Common myeloid progenitor, CD34-positive (primary cell): ENCODE measurements around the gene CCR7.
A peak's percentile ranks its signal among the peaks of the same experiment; 100 is the strongest.
"Not testable (repeated sequence)": the region's sequence is repeated elsewhere in the genome, so short reads cannot be mapped to it uniquely, and the experiment has no call there.

Source experiments
- CTCF ChIA-PET: fragments of 350-600 bp; sonication (Branson Sonifier 250); formaldehyde crosslinking; loops from one replicate; lab custom pipeline; 2021; ENCODE audit warnings: antibody characterized with exemption; lab: Charles Lee
- POLR2A ChIA-PET: fragments of 350-600 bp; sonication (Branson Sonifier 250); formaldehyde crosslinking; loops from one replicate; lab custom pipeline; 2021; ENCODE audit warnings: antibody characterized with exemption; lab: Charles Lee
- DNase-seq, 3 donors: peaks; one replicate each; pipeline versions ENCODE4 v3.0.0 to v3.0.0-alpha.2; 2013
- H3K27ac ChIP-seq, 2 experiments: 1 replicate in 1 of 2; 2 replicates in 1 of 2; pipeline ENCODE4 v1.7.0; 2013; ENCODE audit warnings: inconsistent platforms in 2 of 2, low read length in 2 of 2, mild to moderate bottlenecking in 2 of 2, low read depth in 1 of 2, moderate library complexity in 1 of 2; ENCODE audit not compliant: severe bottlenecking in 2 of 2, insufficient read depth in 1 of 2, poor library complexity in 1 of 2
- H3K27me3 ChIP-seq, 5 experiments: replicated peaks in 2 of 5; 1 replicate in 3 of 5; 2 replicates in 2 of 5; pipeline versions ENCODE4 v1.6.1 to v1.7.0; 2013; ENCODE audit warnings: low read length in 4 of 5, mild to moderate bottlenecking in 2 of 5, moderate library complexity in 2 of 5, inconsistent platforms in 1 of 5; ENCODE audit not compliant: insufficient read depth in 5 of 5, control insufficient read depth in 4 of 5
- H3K36me3 ChIP-seq, 4 experiments: 1 replicate in 2 of 4; 2 replicates in 2 of 4; pipeline versions ENCODE4 v1.6.1 to v1.7.0; 2013; ENCODE audit warnings: low read length in 3 of 4, control low read depth in 1 of 4, mild to moderate bottlenecking in 1 of 4; ENCODE audit not compliant: control insufficient read depth in 4 of 4, insufficient read depth in 4 of 4
- H3K4me1 ChIP-seq, 4 experiments: 1 replicate in 3 of 4; 2 replicates in 1 of 4; pipeline versions ENCODE4 v1.6.1 to v1.7.1; 2013; ENCODE audit warnings: low read length in 3 of 4, mild to moderate bottlenecking in 3 of 4, control low read depth in 1 of 4, inconsistent platforms in 1 of 4, moderate library complexity in 1 of 4; ENCODE audit not compliant: control insufficient read depth in 4 of 4, insufficient read depth in 4 of 4; ENCODE audit errors: control extremely low read depth in 1 of 4
- H3K4me3 ChIP-seq, 7 experiments: 1 replicate in 4 of 7; 2 replicates in 3 of 7; pipeline versions ENCODE4 v1.5.1 to v1.7.0; 2013; ENCODE audit warnings: mild to moderate bottlenecking in 7 of 7, low read length in 6 of 7, moderate library complexity in 6 of 7, inconsistent platforms in 2 of 7, low read depth in 2 of 7, control low read depth in 1 of 7; ENCODE audit not compliant: insufficient read depth in 4 of 7, control insufficient read depth in 1 of 7; ENCODE audit errors: extremely low read depth in 1 of 7
- H3K9me3 ChIP-seq, 5 experiments: 1 replicate in 4 of 5; 2 replicates in 1 of 5; pipeline versions ENCODE4 v1.6.1 to v1.7.1; 2013; ENCODE audit warnings: low read length in 4 of 5, mild to moderate bottlenecking in 2 of 5, inconsistent platforms in 1 of 5, low read depth in 1 of 5, moderate library complexity in 1 of 5; ENCODE audit not compliant: control insufficient read depth in 4 of 5, insufficient read depth in 2 of 5; ENCODE audit errors: control extremely low read depth in 1 of 5
- WGBS: methylation state at CpG from one replicate; pipeline ENCODE4 v1.1.5; 2013; ENCODE audit not compliant: insufficient coverage; 5-methylcytosine and 5-hydroxymethylcytosine counted together

CCR7 gene

GRCh38 chr17:40572245-40572993 is 7.1 kb upstream of the CCR7 start:
- H3K27ac ChIP-seq, H3K4me1 ChIP-seq, H3K36me3 ChIP-seq, DNase-seq, CTCF ChIA-PET, H3K4me3 ChIP-seq, H3K27me3 ChIP-seq, POLR2A ChIA-PET: not testable (repeated sequence)
- H3K9me3 ChIP-seq: peaks cover 0 to 13% (median 5%) of the 10 kb centered on the region in 5 experiments
- 89% methylated on average over 1 of the region's 3 CpGs for WGBS

GRCh38 chr17:40568074-40568836 is 3.0 kb upstream of the CCR7 start:
- Histone ChIP-seq H3K9me3 (peaks cover 0 to 5% (median 3%) of the 10 kb centered on the region in 5 experiments), H3K4me3 (no peak overlapping the region), H3K36me3 (no peaks in the 10 kb centered on the region), H3K27ac (no peak overlapping the region), H3K27me3 (peaks cover 0 to 2% (median 0%) of the 10 kb centered on the region in 5 experiments), H3K4me1 (peaks cover 9 to 31% (median 19%) of the 10 kb centered on the region in 4 experiments)
- CTCF ChIA-PET: interaction anchor here (1.2 to 3.0 kb wide), 3 partner anchors 9 to 33 kb away, joined by 4 to 9 read pairs (median 6); no protein-coding TSS in a partner anchor
- POLR2A ChIA-PET: no interaction called here
- no peak for DNase-seq
- WGBS: 81% methylated on average over 7 of the region's 7 CpGs

DNA sequence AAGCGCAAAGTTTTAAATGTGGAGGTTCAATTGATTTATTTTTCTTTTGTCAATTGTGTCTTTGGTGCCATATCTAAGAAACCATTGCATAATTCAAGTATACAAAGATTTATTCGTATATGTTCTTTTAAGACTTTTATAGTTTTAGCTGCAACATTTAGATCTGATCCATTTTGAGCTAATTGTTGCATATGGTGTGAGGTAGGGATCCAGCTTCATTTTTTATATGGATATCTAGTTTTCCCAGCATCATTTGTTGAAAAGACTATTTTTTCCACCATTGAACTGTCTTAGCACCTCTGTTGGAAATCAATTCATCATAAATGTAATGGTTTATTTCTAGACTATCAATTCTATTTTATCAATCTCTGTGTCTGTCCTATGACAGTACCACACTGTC is 2.1 kb upstream of the CCR7 start:
- H3K27ac ChIP-seq: no peak overlapping the region
- DNase-seq: peak in 1 of 3 donors; percentile 21
- CTCF ChIA-PET: interaction anchor here (1.2 to 3.0 kb wide), 3 partner anchors 10 to 32 kb away, joined by 4 to 9 read pairs (median 6); no protein-coding TSS in a partner anchor

DNA sequence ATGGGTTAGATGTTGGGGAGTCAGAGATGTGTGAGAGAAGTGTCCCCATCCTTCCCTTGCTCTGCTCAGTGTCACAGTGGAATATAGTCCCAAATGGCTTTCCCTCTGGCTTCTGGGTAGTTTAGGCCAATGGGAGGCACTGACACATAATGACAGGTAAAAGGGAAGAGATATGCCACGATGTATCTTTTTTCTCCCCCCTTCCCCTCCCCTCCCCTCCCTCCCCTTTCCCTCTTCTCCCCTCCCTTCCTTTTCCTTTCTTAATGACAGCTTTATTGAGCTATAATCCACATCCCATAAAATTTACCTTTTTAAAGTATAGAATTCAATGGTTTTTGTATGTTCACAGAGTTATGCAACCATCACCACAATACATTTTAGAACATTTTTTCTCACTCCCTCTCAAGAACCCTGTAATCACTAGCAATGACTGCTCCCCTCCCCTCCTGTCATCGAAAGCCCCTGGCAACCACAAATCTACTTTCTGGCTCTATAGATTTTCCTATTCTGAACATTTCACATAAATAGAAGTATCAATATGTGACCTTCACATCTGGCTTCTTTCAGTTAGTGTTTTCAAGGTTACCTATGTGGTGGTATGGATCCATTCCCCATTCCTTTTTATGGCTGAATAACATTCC is 617 bp upstream of the CCR7 start:
- whole genome bisulfite sequencing: 50% methylated on average over 1 of the region's 2 CpGs
- DNase-seq: peak in 1 of 3 donors; percentile 38
- POLR2A ChIA-PET: no interaction called here
- Histone ChIP-seq H3K27me3 (peaks cover 0 to 4% (median 0%) of the 10 kb centered on the region in 5 experiments), H3K4me1 (peaks cover 9 to 39% (median 22%) of the 10 kb centered on the region in 4 experiments), H3K36me3 (no peaks in the 10 kb centered on the region), H3K27ac (no peak overlapping the region), H3K4me3 (peak overlapping the region in 2 of 7 experiments; percentile 38 to 57), H3K9me3 (peaks cover 0 to 4% (median 1%) of the 10 kb centered on the region in 5 experiments)
- CTCF ChIA-PET: no interaction called here

More for the DNA sequence above, 2.1 kb upstream of the CCR7 start:
- H3K27me3 ChIP-seq: peaks cover 0 to 2% (median 0%) of the 10 kb centered on the region in 5 experiments
- POLR2A ChIA-PET: no interaction called here
- no peak overlapping the region for H3K4me3 ChIP-seq
- H3K4me1 ChIP-seq: peaks cover 9 to 31% (median 19%) of the 10 kb centered on the region in 4 experiments
- no CpG with 5 or more reads among the region's 2 CpGs for WGBS
- peaks cover 0 to 5% (median 1%) of the 10 kb centered on the region in 5 experiments for H3K9me3 ChIP-seq
- no peaks in the 10 kb centered on the region for H3K36me3 ChIP-seq

- Histone ChIP-seq H3K36me3 (no peaks in the 10 kb centered on the region), H3K9me3 (peaks cover 0 to 3% (median 0%) of the 10 kb centered on the region in 5 experiments), H3K4me1 (peaks cover 14 to 55% (median 37%) of the 10 kb centered on the region in 4 experiments), H3K4me3 (peak overlapping the region in 2 of 7 experiments; percentile 23 to 43), H3K27ac (no peak overlapping the region), H3K27me3 (peaks cover 0 to 4% (median 0%) of the 10 kb centered on the region in 5 experiments)
- ChIA-PET CTCF (interaction anchor here (0.8 to 21.4 kb wide), 11 partner anchors 8 to 149 kb away, joined by 3 to 401 read pairs (median 3); no protein-coding TSS in a partner anchor), POLR2A (interaction anchor here (2.4 kb wide), 1 partner anchor 18 kb away, joined by 17 read pairs; no protein-coding TSS in a partner anchor)
- DNase-seq: no peak
- 95% methylated on average over 12 of the region's 13 CpGs for WGBS
These were observed 933 bp downstream of the CCR7 start for GRCh38 chr17:40564195-40564882.
